NB4 (cell line): ENCODE measurements around the gene ESR2.
"Not testable (repeated sequence)": the region's sequence is repeated elsewhere in the genome, so short reads cannot be mapped to it uniquely, and the experiment has no call there.

ENCODE experiments used
- DNase-seq: peaks from one replicate; pipeline ENCODE4 v3.0.0; 2010; ENCODE audit warnings: low read depth
- H3K4me3 ChIP-seq: one replicate; pipeline ENCODE4 v1.5.1; 2011; ENCODE audit warnings: mild to moderate bottlenecking, low read depth, low read length, moderate library complexity
- MYC ChIP-seq: IDR thresholded peaks from 2 replicates; pipeline ENCODE4 v1.6.1; 2011; ENCODE audit warnings: low read depth, low read length
- POLR2A ChIP-seq: IDR thresholded peaks from 2 replicates; pipeline ENCODE4 v1.6.1; 2011; ENCODE audit warnings: mild to moderate bottlenecking; ENCODE audit not compliant: insufficient read length; ENCODE audit errors: extremely low read depth
- TF ChIP-seq, protein P1 (sequence below): IDR thresholded peaks from 2 replicates; pipeline ENCODE4 v1.6.1; 2011; ENCODE audit warnings: low read depth, low read length
- TF ChIP-seq, protein P2 (sequence below): IDR thresholded peaks from one replicate; pipeline ENCODE4 v1.5.1; 2012; ENCODE audit warnings: low read depth, low read length

The ESR2 gene

GRCh38 chr14:64059454-64060198 lies 234.5 kb downstream of the ESR2 start:
- no peak overlapping the region for H3K4me3 ChIP-seq
- TF ChIP-seq, protein P1, sequence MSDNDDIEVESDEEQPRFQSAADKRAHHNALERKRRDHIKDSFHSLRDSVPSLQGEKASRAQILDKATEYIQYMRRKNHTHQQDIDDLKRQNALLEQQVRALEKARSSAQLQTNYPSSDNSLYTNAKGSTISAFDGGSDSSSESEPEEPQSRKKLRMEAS, result no peak
- TF ChIP-seq, protein P2, sequence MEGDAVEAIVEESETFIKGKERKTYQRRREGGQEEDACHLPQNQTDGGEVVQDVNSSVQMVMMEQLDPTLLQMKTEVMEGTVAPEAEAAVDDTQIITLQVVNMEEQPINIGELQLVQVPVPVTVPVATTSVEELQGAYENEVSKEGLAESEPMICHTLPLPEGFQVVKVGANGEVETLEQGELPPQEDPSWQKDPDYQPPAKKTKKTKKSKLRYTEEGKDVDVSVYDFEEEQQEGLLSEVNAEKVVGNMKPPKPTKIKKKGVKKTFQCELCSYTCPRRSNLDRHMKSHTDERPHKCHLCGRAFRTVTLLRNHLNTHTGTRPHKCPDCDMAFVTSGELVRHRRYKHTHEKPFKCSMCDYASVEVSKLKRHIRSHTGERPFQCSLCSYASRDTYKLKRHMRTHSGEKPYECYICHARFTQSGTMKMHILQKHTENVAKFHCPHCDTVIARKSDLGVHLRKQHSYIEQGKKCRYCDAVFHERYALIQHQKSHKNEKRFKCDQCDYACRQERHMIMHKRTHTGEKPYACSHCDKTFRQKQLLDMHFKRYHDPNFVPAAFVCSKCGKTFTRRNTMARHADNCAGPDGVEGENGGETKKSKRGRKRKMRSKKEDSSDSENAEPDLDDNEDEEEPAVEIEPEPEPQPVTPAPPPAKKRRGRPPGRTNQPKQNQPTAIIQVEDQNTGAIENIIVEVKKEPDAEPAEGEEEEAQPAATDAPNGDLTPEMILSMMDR, result no peak
- no peak for TF ChIP-seq MYC
- no peak for TF ChIP-seq POLR2A
- DNase-seq, result no peak

GRCh38 chr14:64053694-64054669 lies 240.2 kb downstream of the ESR2 start:
- DNase-seq, result peak; percentile 14
- H3K4me3 ChIP-seq, result no peak overlapping the region
- TF ChIP-seq MYC (no peak), POLR2A (no peak)
- TF ChIP-seq, protein P1, result no peak
- TF ChIP-seq, protein P2, result no peak

GRCh38 chr14:64049616-64050381 lies 244.4 kb downstream of the ESR2 start:
- TF ChIP-seq, protein P2, result no peak
- no peak for TF ChIP-seq MYC
- TF ChIP-seq, protein P1, result no peak
- TF ChIP-seq POLR2A, result no peak
- no peak for DNase-seq
- no peak overlapping the region for H3K4me3 ChIP-seq

- TF ChIP-seq MYC (no peak), POLR2A (no peak)
- TF ChIP-seq, protein P2, result no peak
- TF ChIP-seq, protein P1, result no peak
- no peak for DNase-seq
- H3K4me3 ChIP-seq, result no peak overlapping the region
Observed at GRCh38 chr14:64045091-64045490, 249.1 kb downstream of the ESR2 start.

GRCh38 chr14:64043296-64043695 lies 250.9 kb downstream of the ESR2 start:
- not testable (repeated sequence) for H3K4me3 ChIP-seq, DNase-seq

DNA sequence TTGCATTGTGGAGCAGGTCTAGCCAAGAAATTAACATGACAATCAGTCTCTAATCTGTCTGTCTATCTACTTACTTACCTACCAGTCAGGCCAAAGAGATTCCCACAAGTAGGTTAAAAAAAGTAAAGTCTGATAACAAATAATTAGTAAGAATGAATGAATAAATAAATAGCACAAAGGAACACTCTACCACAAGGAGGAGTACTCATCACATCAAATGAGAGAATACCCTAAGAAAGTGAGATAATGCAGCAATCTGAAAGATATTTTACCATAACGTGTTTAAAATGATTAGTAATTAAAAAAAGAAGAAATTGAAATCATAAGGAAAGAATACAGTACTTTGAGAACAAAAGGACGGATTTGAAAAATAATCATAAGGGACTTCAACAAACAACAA lies 254.1 kb downstream of the ESR2 start:
- TF ChIP-seq POLR2A (no peak), MYC (no peak)
- TF ChIP-seq, protein P1, result no peak
- TF ChIP-seq, protein P2, result no peak
- DNase-seq, result no peak

More for the DNA sequence above, 254.1 kb downstream of the ESR2 start:
- H3K4me3 ChIP-seq, result no peak overlapping the region
